NCI-H146 (cell line): ENCODE results near the gene YIF1A.
A peak's percentile ranks its signal among the peaks of the same experiment; 100 is the strongest.
"Not testable (repeated sequence)": the region's sequence is repeated elsewhere in the genome, so short reads cannot be mapped to it uniquely, and the experiment has no call there.

Source experiments
- DNase-seq: peaks from one replicate; lab custom pipeline; 2025; lab: John Stamatoyannopoulos, UW

YIF1A gene

GRCh38 chr11:66311965-66312548, 23.1 kb upstream of the YIF1A start:
- DNase-seq = peak; percentile 94

GRCh38 chr11:66311470-66311964, 22.6 kb upstream of the YIF1A start:
- DNase-seq = no peak

- DNase-seq = not testable (repeated sequence)
Measured at GRCh38 chr11:66310803-66311440, 22.0 kb upstream of the YIF1A start.

GRCh38 chr11:66310324-66310723, 21.4 kb upstream of the YIF1A start:
- no peak for DNase-seq

GRCh38 chr11:66309475-66309874, 20.5 kb upstream of the YIF1A start:
- DNase-seq = no peak

- no peak for DNase-seq
Measured at GRCh38 chr11:66302656-66303055, 13.7 kb upstream of the YIF1A start.

GRCh38 chr11:66299186-66299585, 10.2 kb upstream of the YIF1A start:
- DNase-seq = no peak

GRCh38 chr11:66297610-66298009, 8.7 kb upstream of the YIF1A start:
- DNase-seq = no peak

- DNase-seq = no peak
Measured at GRCh38 chr11:66294626-66295620, 6.0 kb upstream of the YIF1A start.

- DNase-seq = no peak
Measured at GRCh38 chr11:66293777-66294625, 5.1 kb upstream of the YIF1A start.

GRCh38 chr11:66293352-66293751, 4.4 kb upstream of the YIF1A start:
- DNase-seq = no peak

GRCh38 chr11:66292543-66293332, 3.8 kb upstream of the YIF1A start:
- peak; percentile 15 for DNase-seq

- peak; percentile 34 for DNase-seq
Measured at GRCh38 chr11:66291706-66292542, 3.0 kb upstream of the YIF1A start, which contains the start of gene TMEM151A. Gene TMEM151A, plus strand, starts transcription at chr11:66291894. Its CDS starts 120 bp downstream, at chr11:66292014.

GRCh38 chr11:66291303-66291705, 2.4 kb upstream of the YIF1A start:
- DNase-seq = no peak

- DNase-seq = no peak
Measured at GRCh38 chr11:66290330-66290621, 1.3 kb upstream of the YIF1A start.

- DNase-seq = peak; percentile 48
Measured at GRCh38 chr11:66289548-66290329, 796 bp upstream of the YIF1A start.

GRCh38 chr11:66287889-66288670, 863 bp downstream of the YIF1A start:
- no peak for DNase-seq

- no peak for DNase-seq
Measured at GRCh38 chr11:66287211-66287888, 1.6 kb downstream of the YIF1A start.
